Activated B cell treated with CpG ODN at 0.5 μM for 24 hours (primary cell): Measurements from ENCODE around the gene BICC1. TPM values are rescaled to one million over a fixed set of nuclear protein-coding genes. Genes with fewer than 3 reads are reported as not detected.

Experiments
- ATAC-seq: fragments of 200-7000 bp; cut with Tn5 transposase; one replicate; pipeline ENCODE4 v1.10.0; 2021; ENCODE audit warnings: low read depth, mild to moderate bottlenecking, moderate library complexity
- CTCF ChIA-PET: fragments of 350-600 bp; sonication (Branson Sonifier 250); formaldehyde crosslinking; loops from one replicate; lab custom pipeline; 2021; ENCODE audit warnings: antibody characterized with exemption; lab: Charles Lee
- POLR2A ChIA-PET: fragments of 350-600 bp; sonication (Branson Sonifier 250); formaldehyde crosslinking; loops from one replicate; lab custom pipeline; 2021; ENCODE audit warnings: antibody characterized with exemption; lab: Charles Lee
- DNase-seq: peaks from one replicate; pipeline ENCODE4 v3.0.0; 2022
- H3K27ac Mint-ChIP-seq: one replicate; pipeline ENCODE4 v1.8.0; 2020; ENCODE audit warnings: mixed read lengths
- H3K27me3 Mint-ChIP-seq: one replicate; pipeline ENCODE4 v1.8.0; 2021; ENCODE audit warnings: mixed read lengths
- H3K36me3 Mint-ChIP-seq: one replicate; pipeline ENCODE4 v1.8.0; 2021; ENCODE audit warnings: low read depth, mixed read lengths
- H3K4me1 Mint-ChIP-seq: one replicate; pipeline ENCODE4 v1.8.0; 2021; ENCODE audit warnings: mixed read lengths
- H3K4me3 Mint-ChIP-seq: one replicate; pipeline ENCODE4 v1.8.0; 2020; ENCODE audit warnings: mild to moderate bottlenecking, mixed read lengths
- H3K9me3 Mint-ChIP-seq: one replicate; pipeline ENCODE4 v1.8.0; 2020; ENCODE audit warnings: mixed read lengths
- intact Hi-C: fragments of 100-400 bp; cut with micrococcal nuclease; formaldehyde crosslinking; loops from one replicate; pipeline ENCODE4 v1.15.1; 2024
- total RNA-seq: library from RNA; stranded (reverse); gene quantifications from 2 replicates; pipeline ENCODE4 v1.2.3, GENCODE V29; 2022
- TF ChIP-seq, protein P1 (sequence below): fragments of 200-600 bp; IDR thresholded peaks from one replicate; pipeline ENCODE4 v1.8.0; 2022; ENCODE audit warnings: antibody characterized with exemption, mild to moderate bottlenecking

The BICC1 gene
- total RNA-seq, 1 donor from 2014 or later: not detected

DNA sequence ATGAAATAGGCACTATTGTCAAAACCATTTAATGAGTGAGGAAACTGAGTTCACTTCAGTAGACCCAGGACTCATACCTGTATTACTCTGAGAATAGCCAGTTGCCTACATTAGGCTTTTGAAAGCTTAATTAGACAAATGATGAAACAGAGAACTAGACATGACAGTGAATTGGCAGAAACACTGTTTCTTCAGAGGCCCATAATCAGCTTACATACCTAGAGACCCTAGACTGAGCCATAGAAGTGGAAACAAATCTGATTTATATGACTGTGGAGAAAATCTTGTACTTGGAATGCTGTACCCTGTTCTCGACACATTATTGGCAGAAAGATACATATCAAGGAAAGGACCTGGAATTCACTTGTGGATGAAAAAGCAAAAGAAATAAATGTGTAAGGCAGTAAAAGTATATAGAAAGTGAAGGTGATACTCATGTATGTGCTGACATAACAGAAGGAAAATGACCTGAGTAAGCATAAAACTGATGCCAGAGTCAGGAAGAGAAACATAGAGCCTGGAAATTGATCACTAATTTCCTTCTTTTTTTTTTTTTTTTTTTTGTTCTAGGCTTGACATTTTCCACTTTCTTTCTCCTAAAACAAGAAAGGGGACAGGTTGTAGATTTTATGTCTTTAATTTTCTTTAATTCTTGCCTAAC lies 251.5 kb downstream of the BICC1 start:
- Mint-ChIP-seq H3K9me3 (peaks cover 8% of the 10 kb centered on the region), H3K4me1 (no peaks in the 10 kb centered on the region), H3K4me3 (no peak overlapping the region), H3K27ac (no peak overlapping the region), H3K36me3 (no peaks in the 10 kb centered on the region), H3K27me3 (no peaks in the 10 kb centered on the region)
- intact Hi-C loops: no loop called here
- no peak for DNase-seq
- POLR2A ChIA-PET: no interaction called here
- no peak for ATAC-seq
- CTCF ChIA-PET: no interaction called here
- TF ChIP-seq, protein P1, sequence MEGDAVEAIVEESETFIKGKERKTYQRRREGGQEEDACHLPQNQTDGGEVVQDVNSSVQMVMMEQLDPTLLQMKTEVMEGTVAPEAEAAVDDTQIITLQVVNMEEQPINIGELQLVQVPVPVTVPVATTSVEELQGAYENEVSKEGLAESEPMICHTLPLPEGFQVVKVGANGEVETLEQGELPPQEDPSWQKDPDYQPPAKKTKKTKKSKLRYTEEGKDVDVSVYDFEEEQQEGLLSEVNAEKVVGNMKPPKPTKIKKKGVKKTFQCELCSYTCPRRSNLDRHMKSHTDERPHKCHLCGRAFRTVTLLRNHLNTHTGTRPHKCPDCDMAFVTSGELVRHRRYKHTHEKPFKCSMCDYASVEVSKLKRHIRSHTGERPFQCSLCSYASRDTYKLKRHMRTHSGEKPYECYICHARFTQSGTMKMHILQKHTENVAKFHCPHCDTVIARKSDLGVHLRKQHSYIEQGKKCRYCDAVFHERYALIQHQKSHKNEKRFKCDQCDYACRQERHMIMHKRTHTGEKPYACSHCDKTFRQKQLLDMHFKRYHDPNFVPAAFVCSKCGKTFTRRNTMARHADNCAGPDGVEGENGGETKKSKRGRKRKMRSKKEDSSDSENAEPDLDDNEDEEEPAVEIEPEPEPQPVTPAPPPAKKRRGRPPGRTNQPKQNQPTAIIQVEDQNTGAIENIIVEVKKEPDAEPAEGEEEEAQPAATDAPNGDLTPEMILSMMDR: no peak

GRCh38 chr10:58765910-58766309 lies 253.2 kb downstream of the BICC1 start:
- POLR2A ChIA-PET: no interaction called here

DNA sequence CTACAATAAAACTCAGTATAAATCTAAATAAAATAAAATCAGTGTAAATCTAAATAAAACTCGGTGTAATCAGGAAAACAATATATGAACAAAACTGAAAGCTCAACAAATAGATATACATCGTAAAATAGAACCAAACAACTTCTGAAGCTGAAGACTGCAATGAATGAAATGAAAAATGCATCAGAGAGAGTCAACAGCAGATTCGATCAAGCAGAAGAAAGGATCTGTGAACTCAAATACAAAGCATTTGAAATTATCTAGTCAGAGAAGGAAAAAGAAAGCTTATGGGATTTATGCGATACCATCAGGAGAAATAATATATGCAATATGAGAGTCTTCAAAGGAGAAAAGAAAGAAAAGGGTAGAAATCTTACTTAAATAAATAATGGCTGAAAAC lies 255.0 kb downstream of the BICC1 start:
- Mint-ChIP-seq H3K4me1 (no peaks in the 10 kb centered on the region), H3K27me3 (no peaks in the 10 kb centered on the region), H3K9me3 (peaks cover 8% of the 10 kb centered on the region), H3K36me3 (no peaks in the 10 kb centered on the region), H3K4me3 (no peak overlapping the region), H3K27ac (no peak overlapping the region)
- DNase-seq: no peak
- intact Hi-C loops: no loop called here
- TF ChIP-seq, protein P1: no peak
- POLR2A ChIA-PET: no interaction called here
- CTCF ChIA-PET: no interaction called here
- ATAC-seq: no peak

More at GRCh38 chr10:58765910-58766309, 253.2 kb downstream of the BICC1 start:
- H3K36me3 Mint-ChIP-seq: no peaks in the 10 kb centered on the region
- H3K9me3 Mint-ChIP-seq: peaks cover 8% of the 10 kb centered on the region
- no peaks in the 10 kb centered on the region for H3K4me1 Mint-ChIP-seq
- DNase-seq (no peak), ATAC-seq (no peak)
- CTCF ChIA-PET: no interaction called here
- intact Hi-C loops: no loop called here
- no peak overlapping the region for H3K4me3 Mint-ChIP-seq
- H3K27me3 Mint-ChIP-seq: no peaks in the 10 kb centered on the region
- TF ChIP-seq, protein P1: no peak
- H3K27ac Mint-ChIP-seq: no peak overlapping the region

DNA sequence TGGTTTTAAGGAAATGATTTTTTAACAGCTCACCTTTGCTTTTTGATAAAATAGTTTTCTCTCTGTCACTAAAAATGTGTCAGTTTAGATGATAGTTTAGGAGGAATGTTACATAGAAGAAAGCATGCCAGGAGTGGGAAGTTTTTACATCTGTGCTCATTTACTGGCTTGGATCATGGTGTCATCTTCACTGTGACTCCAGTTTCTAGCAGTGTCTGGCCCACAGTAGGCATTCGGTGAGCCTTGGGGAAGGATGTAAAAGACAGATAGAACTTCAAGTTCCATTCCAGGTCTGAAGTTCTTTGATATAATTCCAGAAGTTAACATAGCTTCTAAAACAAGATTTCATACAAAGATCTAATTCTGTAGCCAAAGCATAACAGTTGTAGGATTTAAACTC lies 259.2 kb downstream of the BICC1 start:
- CTCF ChIA-PET: no interaction called here
- intact Hi-C loops: no loop called here
- Mint-ChIP-seq H3K27ac (no peak overlapping the region), H3K4me3 (no peak overlapping the region), H3K27me3 (no peaks in the 10 kb centered on the region), H3K36me3 (no peaks in the 10 kb centered on the region), H3K4me1 (no peaks in the 10 kb centered on the region), H3K9me3 (peaks cover 8% of the 10 kb centered on the region)
- no peak for ATAC-seq
- POLR2A ChIA-PET: no interaction called here
- no peak for DNase-seq
- TF ChIP-seq, protein P1: no peak

GRCh38 chr10:58772758-58773157 lies 260.1 kb downstream of the BICC1 start:
- TF ChIP-seq, protein P1: no peak
- DNase-seq: no peak
- Mint-ChIP-seq H3K36me3 (no peaks in the 10 kb centered on the region), H3K4me1 (no peaks in the 10 kb centered on the region), H3K27me3 (no peaks in the 10 kb centered on the region), H3K9me3 (peaks cover 3% of the 10 kb centered on the region), H3K27ac (no peak overlapping the region), H3K4me3 (no peak overlapping the region)
- intact Hi-C loops: no loop called here
- CTCF ChIA-PET: no interaction called here
- ATAC-seq: no peak
- POLR2A ChIA-PET: no interaction called here
